K562 (cell line): ENCODE measurements around the gene ATP6V0A1. TPM values are rescaled to one million over a fixed set of nuclear protein-coding genes. Genes with fewer than 3 reads are reported as not detected.
A peak's percentile ranks its signal among the peaks of the same experiment; 100 is the strongest.

ENCODE experiments used
- ELF1 ChIP-seq: fragments of 200-800 bp; sonication (Bioruptor generic); IDR thresholded peaks from 2 replicates; pipeline ENCODE4 v1.6.1; 2016; ENCODE audit warnings: missing genetic modification characterization, missing compliant biosample characterization
- GABPB1 ChIP-seq: sonication (generic); formaldehyde crosslinking; IDR thresholded peaks from 2 replicates; pipeline ENCODE4 v1.8.0; 2022; ENCODE audit warnings: mild to moderate bottlenecking, missing genetic modification reagents
- MIER1 ChIP-seq: fragments of 450-650 bp; IDR thresholded peaks from 2 replicates; pipeline ENCODE4 v1.6.1; 2016; ENCODE audit warnings: antibody characterized with exemption, mild to moderate bottlenecking, low read depth
- MTA1 ChIP-seq: fragments of 450-650 bp; IDR thresholded peaks from 2 replicates; pipeline ENCODE4 v1.6.1; 2017; ENCODE audit warnings: borderline replicate concordance
- MTA2 ChIP-seq: fragments of 450-650 bp; IDR thresholded peaks from 2 replicates; pipeline ENCODE4 v1.6.1; 2016; ENCODE audit warnings: low read depth
- NFATC3 ChIP-seq: fragments of 450-650 bp; IDR thresholded peaks from 2 replicates; pipeline ENCODE4 v1.6.1; 2017; ENCODE audit warnings: mild to moderate bottlenecking
- NRF1 ChIP-seq, 2 experiments: fragments of 450-650 bp; IDR thresholded peaks in 1 of 2; conservative IDR thresholded peaks in 1 of 2; 2 replicates each; pipeline ENCODE4 v1.6.1; 2014; ENCODE audit warnings: mild to moderate bottlenecking in 2 of 2
- POLR2B ChIP-seq: fragments of 450-650 bp; IDR thresholded peaks from 2 replicates; pipeline ENCODE4 v1.6.1; 2018; ENCODE audit warnings: low read depth; ENCODE audit not compliant: partially characterized antibody
- RAD51 ChIP-seq: fragments of 450-650 bp; IDR thresholded peaks from 2 replicates; pipeline ENCODE4 v1.7.1; 2016; ENCODE audit warnings: low read depth, mild to moderate bottlenecking, borderline replicate concordance
- RBM22 ChIP-seq: fragments of 200-400 bp; formaldehyde crosslinking; IDR thresholded peaks from 2 replicates; pipeline ENCODE4 v1.6.1; 2018; ENCODE audit warnings: low read length, low read depth; ENCODE audit not compliant: poor library complexity, severe bottlenecking
- RCOR1 ChIP-seq, 2 experiments: IDR thresholded peaks; 2 replicates each; pipeline ENCODE4 v1.6.1; 2012; ENCODE audit warnings: low read depth in 2 of 2, low read length in 2 of 2, borderline replicate concordance in 1 of 2, improper control_type of control experiment in 1 of 2
- SLC30A9 ChIP-seq: fragments of 250-450 bp; sonication (Bioruptor Pico); IDR thresholded peaks from 2 replicates; pipeline ENCODE4 v1.8.0; 2022; ENCODE audit warnings: mild to moderate bottlenecking, moderate library complexity
- SMARCA5 ChIP-seq: fragments of 450-650 bp; IDR thresholded peaks from 2 replicates; pipeline ENCODE4 v1.6.1; 2016
- SNRNP70 ChIP-seq: fragments of 200-400 bp; formaldehyde crosslinking; optimal IDR thresholded peaks from 2 replicates; pipeline ENCODE3; 2017; ENCODE audit warnings: low read depth, low read length
- YY1 ChIP-seq, 3 experiments: IDR thresholded peaks; 2 replicates each; pipeline ENCODE4 v1.6.1; 2011; ENCODE audit warnings: low read length in 2 of 3, mild to moderate bottlenecking in 2 of 3, moderate library complexity in 2 of 3, borderline replicate concordance in 1 of 3, control low read depth in 1 of 3, low read depth in 1 of 3; ENCODE audit not compliant: insufficient read depth in 3 of 3, insufficient replicate concordance in 2 of 3, control insufficient read depth in 1 of 3, insufficient read length in 1 of 3; ENCODE audit errors: extremely low read depth in 1 of 3
- ZBTB7A ChIP-seq: IDR thresholded peaks from 2 replicates; pipeline ENCODE4 v1.6.1; 2011; ENCODE audit warnings: low read depth, mild to moderate bottlenecking, low read length, moderate library complexity, borderline replicate concordance; ENCODE audit not compliant: control insufficient read depth
- ZKSCAN3 ChIP-seq: fragments of 250-450 bp; sonication (Bioruptor Pico); IDR thresholded peaks from 2 replicates; pipeline ENCODE4 v1.4.0; 2020
- ZNF165 ChIP-seq: fragments of 250-450 bp; sonication (Bioruptor Pico); IDR thresholded peaks from 2 replicates; pipeline ENCODE4 v1.4.0; 2020; ENCODE audit warnings: borderline replicate concordance
- ZNF197 ChIP-seq: fragments of 200-800 bp; sonication (Bioruptor generic); IDR thresholded peaks from 2 replicates; pipeline ENCODE4 v1.6.1; 2016; ENCODE audit warnings: low read depth, missing genetic modification characterization, missing compliant biosample characterization
- ZNF384 ChIP-seq: IDR thresholded peaks from 2 replicates; pipeline ENCODE4 v1.6.1; 2012; ENCODE audit warnings: low read depth, low read length, improper control_type of control experiment
- ZNF507 ChIP-seq: conservative IDR thresholded peaks from 2 replicates; pipeline ENCODE4 v1.6.1; 2017; ENCODE audit warnings: missing genetic modification characterization, missing compliant biosample characterization
- polyA plus RNA-seq, 8 experiments: library from polyadenylated mRNA; depleted of rRNA in 4 of 8; stranded (reverse) in 5 of 8; unstranded in 3 of 8; fragments of >200 nt; fragmentation: Nextera tagmentation in 2 of 8; fragmentation: Illumina TruSeq in 1 of 8; extraction: Ambion mirVana in 2 of 8; extraction: Trizol in 1 of 8; gene quantifications; 2 replicates each; pipeline versions ENCODE4 v1.2.1 to v1.2.3, GENCODE V29; 2011 to 2014; ENCODE audit warnings: inconsistent platforms in 1 of 8, missing spikeins in 1 of 8
- total RNA-seq, 7 experiments: library from RNA; depleted of rRNA in 6 of 7; stranded (reverse); fragments of >200 nt in 6 of 7; fragmentation: Illumina TruSeq in 2 of 7; extraction: Trizol in 2 of 7; gene quantifications; 2 replicates each; pipeline versions ENCODE4 v1.2.1 to v1.2.3, GENCODE V29; 2011 to 2021; ENCODE audit warnings: low replicate concordance in 1 of 7
- TF ChIP-seq, protein P1 (sequence below): sonication (generic); formaldehyde crosslinking; IDR thresholded peaks from 2 replicates; pipeline ENCODE4 v1.8.0; 2023; ENCODE audit warnings: mild to moderate bottlenecking, missing genetic modification reagents
- TF ChIP-seq, protein P2 (sequence below): IDR thresholded peaks from 2 replicates; pipeline ENCODE4 v1.6.1; 2014; ENCODE audit warnings: antibody characterized with exemption
- TF ChIP-seq, protein P3 (sequence below): fragments of 250-450 bp; sonication (Bioruptor Pico); IDR thresholded peaks from 2 replicates; pipeline ENCODE4 v1.8.0; 2022; ENCODE audit warnings: moderate library complexity, mild to moderate bottlenecking, inconsistent platforms
- TF ChIP-seq, protein P4 (sequence below), 2 experiments: IDR thresholded peaks; 2 replicates each; pipeline ENCODE4 v1.6.1; 2011; ENCODE audit warnings: borderline replicate concordance in 1 of 2, control low read depth in 1 of 2, low read depth in 1 of 2, low read length in 1 of 2, mild to moderate bottlenecking in 1 of 2, mixed read lengths in 1 of 2, moderate library complexity in 1 of 2; ENCODE audit not compliant: insufficient read depth in 1 of 2, insufficient read length in 1 of 2, poor library complexity in 1 of 2, severe bottlenecking in 1 of 2; ENCODE audit errors: extremely low read depth in 1 of 2

ATP6V0A1 gene
- total and polyA plus RNA-seq, 9 of the 15 experiments (the other 6 are each of a cell fraction or from before 2014, with no cell fraction given) = 11.8 to 158 (median 75.5) TPM

DNA sequence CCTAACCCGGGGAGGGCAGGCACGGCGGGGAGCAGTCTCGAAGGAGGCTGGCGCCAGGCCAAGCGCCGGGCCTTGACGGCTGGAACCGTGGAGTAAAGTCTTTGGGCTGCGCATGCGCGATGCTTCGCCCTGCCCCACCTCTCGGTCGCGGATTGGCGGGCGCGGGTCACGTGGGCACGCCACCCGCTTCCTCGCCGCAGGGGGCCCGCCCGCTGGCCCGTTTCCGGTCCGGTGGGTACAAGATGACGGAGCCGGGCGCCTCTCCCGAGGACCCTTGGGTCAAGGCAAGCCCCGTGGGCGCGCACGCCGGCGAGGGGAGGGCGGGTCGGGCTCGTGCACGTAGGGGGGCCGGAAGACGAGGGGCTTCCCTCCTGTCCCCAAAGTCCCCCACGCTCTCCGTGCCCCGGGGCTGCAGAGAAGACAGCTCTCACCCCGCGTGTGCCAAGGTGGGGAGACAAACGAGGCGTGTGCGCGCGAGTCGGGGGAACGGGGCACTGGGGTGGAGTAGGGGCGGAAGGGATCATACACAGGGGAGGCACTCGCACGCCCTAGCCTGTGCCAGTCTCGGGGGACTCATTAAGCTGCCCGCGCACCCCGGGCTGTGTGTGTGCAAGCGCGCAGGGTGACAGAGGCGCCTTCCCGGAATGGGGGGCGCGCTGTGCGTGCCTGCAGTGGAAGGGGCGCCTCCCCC lies 108.3 kb downstream of the ATP6V0A1 start, which contains the start of gene MLX (continued):
- TF ChIP-seq ELF1 (peak; percentile 77), POLR2B (peak; percentile 51), RCOR1 (IDR thresholded peaks at IDR 0.05; ENCODE audit: borderline replicate concordance in 1 of 2, low read depth in 2 of 2, low read length in 2 of 2) (0 out of 4 replicates have a peak, but pooled peaks of 1 of the 2 experiments have one; percentile 10), NRF1 (conservative IDR thresholded peaks at IDR 0.05 in 1 of 2, IDR thresholded peaks at IDR 0.05 in 1 of 2) (peak; percentile 98), MTA2 (no peak), ZBTB7A (peak; percentile 52; the same call in 1 of the 2 replicates), SMARCA5 (0 out of 2 replicates have a peak, but pooled peaks have one; percentile 12), MIER1 (no peak), YY1 (IDR thresholded peaks at IDR 0.05; ENCODE audit: borderline replicate concordance in 1 of 3, control insufficient read depth in 1 of 3, extremely low read depth in 1 of 3, insufficient read depth in 3 of 3, insufficient read length in 1 of 3, insufficient replicate concordance in 2 of 3, low read depth in 1 of 3, low read length in 2 of 3) (no peak), ZNF165 (CRISPR knock-in tag) (no peak), GABPB1 (CRISPR knock-in tag) (peak; percentile 86), SNRNP70 (no peak), RAD51 (peak; percentile 97), NFATC3 (no peak), ZNF197 (no peak), ZNF507 (no peak), MTA1 (no peak), SLC30A9 (no peak), ZKSCAN3 (CRISPR knock-in tag) (no peak), RBM22 (peak; percentile 86), ZNF384 (no peak)
- TF ChIP-seq, protein P1, sequence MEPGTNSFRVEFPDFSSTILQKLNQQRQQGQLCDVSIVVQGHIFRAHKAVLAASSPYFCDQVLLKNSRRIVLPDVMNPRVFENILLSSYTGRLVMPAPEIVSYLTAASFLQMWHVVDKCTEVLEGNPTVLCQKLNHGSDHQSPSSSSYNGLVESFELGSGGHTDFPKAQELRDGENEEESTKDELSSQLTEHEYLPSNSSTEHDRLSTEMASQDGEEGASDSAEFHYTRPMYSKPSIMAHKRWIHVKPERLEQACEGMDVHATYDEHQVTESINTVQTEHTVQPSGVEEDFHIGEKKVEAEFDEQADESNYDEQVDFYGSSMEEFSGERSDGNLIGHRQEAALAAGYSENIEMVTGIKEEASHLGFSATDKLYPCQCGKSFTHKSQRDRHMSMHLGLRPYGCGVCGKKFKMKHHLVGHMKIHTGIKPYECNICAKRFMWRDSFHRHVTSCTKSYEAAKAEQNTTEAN (CRISPR knock-in tag) = no peak
- TF ChIP-seq, protein P2, sequence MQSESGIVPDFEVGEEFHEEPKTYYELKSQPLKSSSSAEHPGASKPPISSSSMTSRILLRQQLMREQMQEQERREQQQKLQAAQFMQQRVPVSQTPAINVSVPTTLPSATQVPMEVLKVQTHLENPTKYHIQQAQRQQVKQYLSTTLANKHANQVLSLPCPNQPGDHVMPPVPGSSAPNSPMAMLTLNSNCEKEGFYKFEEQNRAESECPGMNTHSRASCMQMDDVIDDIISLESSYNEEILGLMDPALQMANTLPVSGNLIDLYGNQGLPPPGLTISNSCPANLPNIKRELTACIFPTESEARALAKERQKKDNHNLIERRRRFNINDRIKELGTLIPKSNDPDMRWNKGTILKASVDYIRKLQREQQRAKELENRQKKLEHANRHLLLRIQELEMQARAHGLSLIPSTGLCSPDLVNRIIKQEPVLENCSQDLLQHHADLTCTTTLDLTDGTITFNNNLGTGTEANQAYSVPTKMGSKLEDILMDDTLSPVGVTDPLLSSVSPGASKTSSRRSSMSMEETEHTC = no peak
- TF ChIP-seq, protein P3, sequence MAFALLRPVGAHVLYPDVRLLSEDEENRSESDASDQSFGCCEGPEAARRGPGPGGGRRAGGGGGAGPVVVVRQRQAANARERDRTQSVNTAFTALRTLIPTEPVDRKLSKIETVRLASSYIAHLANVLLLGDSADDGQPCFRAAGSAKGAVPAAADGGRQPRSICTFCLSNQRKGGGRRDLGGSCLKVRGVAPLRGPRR (CRISPR knock-in tag) = no peak
- TF ChIP-seq, protein P4, sequence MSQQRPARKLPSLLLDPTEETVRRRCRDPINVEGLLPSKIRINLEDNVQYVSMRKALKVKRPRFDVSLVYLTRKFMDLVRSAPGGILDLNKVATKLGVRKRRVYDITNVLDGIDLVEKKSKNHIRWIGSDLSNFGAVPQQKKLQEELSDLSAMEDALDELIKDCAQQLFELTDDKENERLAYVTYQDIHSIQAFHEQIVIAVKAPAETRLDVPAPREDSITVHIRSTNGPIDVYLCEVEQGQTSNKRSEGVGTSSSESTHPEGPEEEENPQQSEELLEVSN (IDR thresholded peaks at IDR 0.05; ENCODE audit: borderline replicate concordance in 1 of 2, extremely low read depth in 1 of 2, insufficient read depth in 1 of 2, insufficient read length in 1 of 2, low read depth in 1 of 2, low read length in 1 of 2, poor library complexity in 1 of 2, severe bottlenecking in 1 of 2) = peak; percentile 25 to 67
